NK-92 (cell line): Measurements from ENCODE around the gene TICRR.
"Not testable (repeated sequence)": the region's sequence is repeated elsewhere in the genome, so short reads cannot be mapped to it uniquely, and the experiment has no call there.

Experiments
- DNase-seq: peaks from one replicate; lab custom pipeline; 2025; ENCODE audit not compliant: unreplicated experiment; lab: John Stamatoyannopoulos, UW

Gene TICRR

DNA sequence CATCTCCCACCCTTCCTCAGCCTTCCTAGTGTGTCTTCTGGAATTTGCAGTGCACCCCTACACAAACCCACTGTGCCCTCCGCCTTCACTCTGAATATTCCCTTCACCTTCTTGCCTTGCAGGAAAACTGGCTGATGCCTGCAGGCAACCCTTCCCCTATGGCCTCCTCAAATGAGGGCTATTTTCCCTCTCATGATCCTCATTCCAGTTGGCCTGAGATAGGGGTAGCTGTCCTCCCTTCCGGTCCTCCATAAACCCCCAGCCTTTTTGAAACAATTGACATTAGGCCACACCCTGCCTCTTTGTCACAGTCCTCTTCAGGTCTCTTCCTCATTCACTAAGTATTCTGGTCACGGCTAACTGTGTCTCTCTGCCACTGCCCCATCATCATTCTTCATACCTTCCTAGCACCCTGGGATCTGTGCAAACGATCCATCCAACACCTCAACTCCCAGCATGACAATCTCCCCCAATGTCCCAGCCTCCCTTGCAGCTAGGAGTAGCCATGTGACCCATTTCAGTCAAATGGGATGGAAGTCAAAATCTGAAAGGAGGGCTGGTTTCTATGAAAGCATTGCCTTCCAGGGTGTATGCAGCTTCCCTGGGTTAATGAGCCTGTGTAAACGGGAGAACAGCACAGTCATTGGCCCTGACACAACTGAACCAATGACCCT lies 8.5 kb upstream of the TICRR start:
- no peak for DNase-seq

- no peak for DNase-seq
Observed at GRCh38 chr15:89569090-89569745, 6.1 kb upstream of the TICRR start.

DNA sequence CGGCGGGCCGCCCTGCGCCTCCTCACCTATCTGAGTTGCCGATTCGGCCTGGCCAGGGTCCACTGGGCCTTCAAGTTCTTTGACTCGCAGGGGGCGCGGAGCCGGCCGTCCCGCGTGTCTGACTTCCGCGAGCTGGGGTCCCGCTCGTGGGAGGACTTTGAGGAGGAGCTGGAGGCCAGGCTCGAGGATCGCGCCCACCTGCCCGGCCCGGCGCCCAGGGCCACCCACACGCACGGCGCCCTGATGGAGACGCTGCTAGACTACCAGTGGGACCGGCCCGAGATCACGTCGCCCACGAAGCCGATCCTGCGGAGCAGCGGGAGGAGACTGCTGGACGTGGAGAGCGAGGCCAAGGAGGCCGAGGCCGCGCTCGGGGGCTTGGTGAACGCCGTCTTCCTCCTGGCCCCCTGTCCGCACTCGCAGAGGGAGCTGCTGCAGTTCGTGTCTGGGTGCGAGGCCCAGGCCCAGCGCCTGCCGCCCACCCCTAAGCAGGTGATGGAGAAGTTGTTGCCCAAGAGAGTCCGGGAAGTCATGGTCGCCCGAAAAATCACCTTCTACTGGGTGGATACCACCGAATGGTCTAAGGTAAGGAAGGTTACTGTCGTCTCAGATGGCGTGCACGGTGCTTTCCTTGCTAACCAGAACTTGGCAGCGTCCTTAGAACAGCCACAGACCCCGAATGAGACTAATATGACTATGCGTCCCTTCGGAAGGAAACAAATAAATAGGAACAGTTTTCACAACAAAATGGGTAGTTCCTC lies 567 bp downstream of the TICRR start:
- DNase-seq: no peak

DNA sequence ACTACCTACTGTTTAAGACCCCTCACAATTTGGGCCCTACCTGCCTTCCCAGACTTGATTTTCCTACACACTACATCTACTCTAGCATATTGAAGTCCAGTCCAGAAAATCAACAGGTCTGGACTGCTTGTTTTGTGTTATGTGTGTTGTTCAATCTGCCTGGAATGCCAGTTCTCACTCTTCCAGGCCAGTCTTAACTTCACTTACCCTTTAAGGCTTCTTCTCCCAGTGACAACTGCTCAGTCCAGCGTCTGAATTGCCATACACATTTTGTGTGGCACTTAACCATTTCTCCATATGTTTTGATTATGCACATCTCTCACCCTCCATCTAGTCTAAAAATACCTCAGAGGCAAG lies 1.1 kb downstream of the TICRR start:
- no peak for DNase-seq

DNA sequence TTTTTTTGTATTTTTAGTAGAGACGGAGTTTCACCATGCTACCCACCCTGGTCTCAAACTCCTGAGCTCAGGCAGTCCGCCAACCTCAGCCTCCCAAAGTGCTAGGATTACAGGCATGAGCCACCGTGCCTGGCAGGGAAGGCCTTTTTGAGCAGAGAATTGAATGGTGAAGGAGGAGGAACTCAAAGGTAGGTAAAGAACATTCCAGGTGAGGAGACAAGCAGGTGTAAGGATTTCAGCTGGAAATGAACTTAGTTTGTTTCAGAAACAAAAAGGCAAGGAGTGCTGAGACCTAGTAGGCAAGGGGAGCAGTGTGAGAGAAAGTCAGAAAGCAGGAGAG lies 2.5 kb downstream of the TICRR start:
- no peak for DNase-seq

- DNase-seq: no peak
Observed at GRCh38 chr15:89578146-89578545, 2.9 kb downstream of the TICRR start.

DNA sequence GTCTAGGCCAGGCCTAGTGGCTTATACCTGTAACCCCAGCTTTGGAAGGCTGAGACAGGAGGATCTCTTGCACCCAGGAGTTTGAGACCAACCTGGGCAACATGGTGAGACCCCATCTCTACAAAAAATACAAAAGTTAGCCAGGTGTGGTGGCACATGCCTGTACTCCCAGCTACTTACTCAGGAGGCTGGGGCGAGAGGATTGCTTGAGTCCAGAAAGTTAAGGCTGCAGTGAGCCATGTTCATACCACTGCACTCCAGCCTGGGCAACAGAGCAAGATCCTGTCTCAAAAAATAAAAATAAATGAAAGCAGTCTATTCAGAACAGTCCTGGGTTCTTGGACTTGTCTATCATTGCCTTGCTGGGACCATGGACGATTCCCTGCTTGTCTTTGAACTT lies 5.5 kb downstream of the TICRR start:
- not testable (repeated sequence) for DNase-seq

DNA sequence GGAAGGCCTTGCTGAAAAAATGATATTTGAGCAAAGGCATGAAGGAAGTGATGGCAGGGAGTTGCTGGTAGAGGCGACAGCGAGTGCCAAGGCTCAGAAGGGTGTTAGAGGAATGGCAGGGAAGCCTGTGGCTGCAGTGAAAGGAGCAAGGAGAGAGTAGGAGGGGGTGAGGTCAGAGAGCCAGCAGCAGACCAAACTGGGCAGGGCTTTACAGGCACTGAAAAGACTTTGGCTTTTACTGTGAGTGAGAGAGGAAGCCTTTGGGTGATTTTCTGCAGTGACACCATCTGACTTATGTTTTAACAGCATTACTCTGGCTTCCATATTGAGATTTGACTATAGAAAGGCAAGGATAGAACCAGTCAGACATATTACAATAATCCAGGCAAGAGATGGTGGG lies 11.4 kb downstream of the TICRR start:
- DNase-seq: no peak

DNA sequence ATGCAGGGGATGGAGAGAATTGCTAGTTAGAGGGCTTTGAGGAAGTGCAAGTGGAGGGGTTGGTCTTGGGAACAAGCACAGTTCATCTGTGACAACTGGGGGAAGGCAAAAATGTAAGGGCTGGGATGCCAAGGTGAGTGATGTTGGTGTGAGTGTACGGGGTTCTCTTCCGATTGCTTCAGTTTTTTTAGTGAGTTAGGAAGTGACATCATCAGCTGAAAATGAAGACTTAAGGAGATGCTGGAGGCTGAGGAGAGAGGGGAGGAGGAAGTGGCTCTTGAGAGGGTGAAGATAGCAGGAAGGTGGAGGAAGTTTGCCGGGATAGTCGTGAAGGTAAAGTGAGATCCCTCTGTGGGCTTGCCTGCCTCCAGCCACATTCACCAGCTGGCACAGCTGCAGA lies 12.7 kb downstream of the TICRR start:
- no peak for DNase-seq

- no peak for DNase-seq
Observed at GRCh38 chr15:89591834-89592233, 16.6 kb downstream of the TICRR start.

DNA sequence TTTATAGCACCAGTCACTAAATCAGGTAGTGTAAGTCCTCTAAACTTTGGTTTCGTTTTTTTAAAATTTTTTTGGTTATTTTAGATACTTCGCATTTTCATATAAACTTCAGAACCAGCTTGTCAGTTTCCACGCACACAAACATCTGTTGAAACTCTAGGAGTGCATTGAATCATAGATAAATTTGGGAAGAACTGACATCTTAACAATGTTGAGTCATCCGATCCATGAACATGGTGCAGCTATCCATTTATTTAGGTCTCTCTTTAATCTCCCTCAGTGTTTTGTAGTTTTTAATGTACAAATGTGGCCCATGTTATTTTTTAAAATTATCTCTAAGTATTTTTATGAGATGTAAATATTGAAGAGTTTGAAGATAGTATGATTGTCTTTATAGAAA lies 17.7 kb downstream of the TICRR start:
- DNase-seq: no peak

DNA sequence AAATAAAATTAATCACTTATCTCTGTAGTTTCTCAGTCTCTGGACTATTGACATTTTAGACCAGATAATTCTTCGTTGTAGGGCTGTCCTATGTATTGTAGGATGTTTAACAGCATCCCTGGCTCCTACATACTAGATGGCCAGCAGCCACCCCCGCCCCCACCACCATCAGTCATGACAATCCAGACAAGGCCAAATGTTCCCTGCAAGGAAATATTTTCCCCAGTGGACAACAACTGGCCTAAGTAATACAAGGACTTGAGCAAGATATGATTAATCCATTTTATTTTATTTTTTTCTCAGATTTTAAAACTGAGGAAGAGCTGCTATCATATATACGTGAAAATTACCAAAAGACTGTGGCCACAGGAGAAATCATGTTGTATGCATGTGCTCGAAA lies 23.8 kb downstream of the TICRR start:
- no peak for DNase-seq

DNA sequence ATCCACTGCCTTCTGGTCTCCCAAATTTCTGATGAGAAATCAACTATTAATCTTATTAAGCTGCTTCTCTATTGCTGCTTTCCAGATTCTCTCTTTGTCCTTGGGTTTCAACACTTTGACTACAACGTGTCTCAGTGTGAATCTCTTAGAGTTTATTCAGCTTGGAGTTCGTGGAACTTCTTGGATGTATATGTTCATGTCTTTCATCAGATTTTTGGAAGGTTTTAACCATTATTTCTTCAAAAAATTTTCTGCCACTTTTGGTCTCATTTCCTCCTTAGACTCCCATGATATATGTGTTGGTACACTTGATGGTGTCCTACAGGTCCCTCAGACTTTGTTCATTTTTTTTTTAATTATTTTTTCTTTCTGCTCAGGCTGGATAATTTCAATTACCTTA lies 36.0 kb downstream of the TICRR start:
- no peak for DNase-seq

- DNase-seq: no peak
Observed at GRCh38 chr15:89613031-89613430, 37.8 kb downstream of the TICRR start.

DNA sequence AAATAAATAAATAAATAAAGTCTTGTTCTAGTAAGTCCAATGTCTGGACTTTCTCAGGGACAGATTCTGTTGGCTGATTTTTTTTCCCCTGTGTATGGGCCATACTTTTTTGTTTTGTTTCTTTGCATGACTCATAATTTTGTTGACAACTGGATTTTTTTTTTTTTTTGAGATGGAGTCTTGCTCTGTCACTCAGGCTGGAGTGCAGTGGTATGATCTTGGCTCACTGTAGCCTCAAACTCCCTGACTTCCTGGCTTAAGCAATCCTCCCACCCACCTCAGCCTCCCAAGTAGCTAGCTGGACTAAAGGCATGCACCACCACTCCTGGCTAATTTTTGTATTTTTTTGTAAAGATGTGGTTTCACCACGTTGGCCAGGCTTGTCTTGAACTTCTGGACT lies 38.9 kb downstream of the TICRR start:
- DNase-seq: no peak

DNA sequence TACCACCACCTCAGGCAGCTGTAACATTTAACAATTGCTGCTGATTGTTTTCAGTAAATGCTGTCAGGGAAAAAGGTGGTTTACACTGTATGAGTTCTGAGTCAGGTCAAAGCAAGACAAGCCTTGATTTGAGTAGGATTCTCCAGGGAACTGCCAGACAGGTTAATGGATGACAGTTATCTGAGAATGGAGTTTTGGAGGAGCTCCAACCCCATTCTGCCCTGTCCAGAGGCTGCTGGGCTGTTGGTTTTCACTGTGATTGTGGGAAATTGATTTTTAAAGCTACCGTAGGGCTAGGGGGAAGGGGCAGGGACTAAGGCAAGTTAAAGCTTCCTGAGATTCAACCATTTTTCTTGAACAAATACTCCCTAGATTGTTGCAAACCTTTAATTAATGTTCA lies 39.9 kb downstream of the TICRR start:
- no peak for DNase-seq

- no peak for DNase-seq
Observed at GRCh38 chr15:89616228-89616627, 41.0 kb downstream of the TICRR start.

- no peak for DNase-seq
Observed at GRCh38 chr15:89621547-89621946, 46.3 kb downstream of the TICRR start.

DNA sequence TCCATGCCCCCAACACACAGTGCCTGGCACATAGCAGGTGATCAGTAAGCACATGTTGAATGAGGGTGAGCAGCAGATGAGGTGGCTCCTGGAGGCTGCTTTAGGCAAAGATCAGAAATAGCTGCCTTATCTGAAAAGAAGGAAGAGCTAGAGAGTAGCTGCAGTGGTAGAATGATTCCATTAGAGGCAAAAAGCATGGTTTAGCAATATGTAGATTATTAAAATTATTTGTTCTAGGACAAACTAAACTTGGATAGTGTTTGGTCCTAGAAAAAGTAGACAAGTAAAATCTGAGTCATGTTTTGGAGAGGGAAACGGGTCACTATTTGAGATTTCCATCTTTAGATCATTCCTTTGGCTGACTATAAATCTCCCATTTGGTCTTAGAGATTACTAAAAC lies 47.9 kb downstream of the TICRR start:
- no peak for DNase-seq

DNA sequence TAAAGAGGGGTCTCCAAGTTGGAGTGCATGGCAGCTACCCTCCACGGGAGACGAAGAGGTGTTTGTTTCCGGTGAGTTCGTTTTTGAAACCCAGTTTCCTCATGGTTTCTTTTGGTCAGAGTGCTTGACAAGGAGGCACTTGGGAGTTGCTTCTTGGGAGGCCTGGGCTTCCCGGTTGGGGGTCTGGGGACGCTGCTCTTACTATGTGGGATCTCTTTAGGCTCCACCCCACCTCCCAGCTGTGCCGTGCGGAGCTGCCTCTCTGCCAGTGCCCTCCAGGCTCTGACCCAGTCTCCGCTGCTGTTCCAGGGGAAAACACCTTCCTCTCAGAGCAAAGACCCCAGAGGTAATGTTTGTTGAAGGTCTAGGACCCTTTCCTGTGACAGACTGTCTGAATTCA lies 50.4 kb downstream of the TICRR start:
- DNase-seq: no peak

DNA sequence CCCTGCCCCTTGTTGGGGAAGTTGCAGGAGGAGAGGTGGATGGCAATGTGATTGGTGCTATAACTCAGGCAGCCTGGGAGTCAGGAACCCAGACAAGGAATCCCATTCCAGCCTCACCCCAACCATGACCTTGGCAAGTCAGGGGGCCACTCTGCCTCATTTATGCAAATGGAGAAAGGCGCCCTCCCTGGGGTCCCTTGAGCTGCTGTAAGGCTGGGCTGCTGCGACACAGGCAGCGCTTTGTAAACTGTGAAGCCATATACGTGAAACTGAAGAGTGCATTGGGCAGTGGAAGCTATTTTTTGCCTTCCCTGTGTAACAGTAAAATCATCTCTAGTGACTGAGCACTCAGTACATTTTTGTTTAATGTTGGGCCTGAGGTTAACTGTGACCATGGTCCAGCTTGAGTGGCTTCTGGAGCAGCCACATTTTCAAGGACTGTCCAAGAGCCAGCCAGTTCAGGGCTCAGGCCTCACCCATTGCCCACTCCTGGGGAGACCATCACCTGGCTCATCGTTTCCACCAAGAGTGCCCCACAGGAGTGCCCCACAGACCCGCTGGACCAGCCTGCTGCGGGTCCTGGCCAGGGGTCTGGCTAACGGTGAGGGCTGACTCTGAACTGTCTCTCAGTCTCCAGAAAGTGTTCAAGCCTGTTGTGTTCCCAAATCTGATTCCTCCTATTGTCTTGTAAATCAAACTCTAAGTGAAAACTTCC lies 52.1 kb downstream of the TICRR start:
- DNase-seq: no peak

DNA sequence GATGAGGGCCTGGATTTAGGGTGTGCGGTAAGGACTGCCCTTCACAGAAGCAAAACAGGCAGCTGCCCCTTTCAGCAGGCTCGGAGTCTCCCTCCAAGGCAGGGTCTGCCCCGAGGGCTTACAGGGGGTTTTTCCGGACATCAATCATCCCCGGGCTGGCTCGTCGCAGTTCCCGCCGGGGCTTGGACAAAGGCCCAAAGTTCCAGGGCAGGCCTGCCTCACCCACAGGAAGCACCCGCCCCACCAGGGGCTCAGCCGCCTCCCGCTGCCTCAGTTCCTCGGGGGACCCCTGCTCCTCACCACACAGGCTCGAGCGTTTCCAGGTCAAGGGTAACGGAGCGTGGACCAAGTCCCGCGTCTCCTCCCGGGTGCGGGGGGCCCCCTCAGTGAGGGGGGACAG lies 53.0 kb downstream of the TICRR start:
- DNase-seq: no peak
